Adrenal gland (tissue), 5 donors: ENCODE results near the gene ZCCHC8.

Source experiments
- POLR2A ChIP-seq, 2 donors: fragments of 450-650 bp; IDR thresholded peaks; one replicate each; pipeline ENCODE4 v1.6.1; 2017; ENCODE audit warnings: antibody characterized with exemption in 2 of 2, mild to moderate bottlenecking in 2 of 2, moderate library complexity in 1 of 2
- TF ChIP-seq, protein P1 (sequence below), 6 experiments: fragments of 450-650 bp in 4 of 6; fragments of 200-600 bp in 2 of 6; sonication (generic) in 1 of 6; IDR thresholded peaks; 1 replicate in 5 of 6; 2 replicates in 1 of 6; pipeline versions ENCODE4 v1.5.1 to v1.8.0; 2016 to 2021; ENCODE audit warnings: antibody characterized with exemption in 6 of 6, mild to moderate bottlenecking in 2 of 6, moderate library complexity in 1 of 6
- donor health status: DM: no; HTN: no; CAD: no.

DNA sequence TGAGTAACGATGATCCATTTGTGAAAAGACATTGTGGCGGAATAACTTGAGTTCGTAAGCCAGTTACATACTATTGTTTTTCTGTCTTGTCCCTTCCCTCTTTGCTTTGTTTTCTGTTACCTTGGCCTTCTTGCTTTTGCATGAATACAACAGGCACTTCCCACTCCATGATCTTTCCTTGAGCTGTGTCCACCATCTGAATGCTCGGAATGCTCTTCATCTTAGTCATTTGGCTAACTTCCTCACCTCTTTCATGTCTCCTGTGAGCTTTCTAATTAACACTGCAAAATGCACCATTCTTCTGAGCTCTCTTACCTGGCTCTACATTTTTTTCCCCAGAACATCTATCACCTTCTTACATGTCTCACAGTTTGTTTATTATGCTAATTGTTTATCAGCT, 36.3 kb upstream of the ZCCHC8 start:
- no peak for TF ChIP-seq POLR2A (IDR thresholded peaks at IDR 0.05)
- TF ChIP-seq, protein P1, sequence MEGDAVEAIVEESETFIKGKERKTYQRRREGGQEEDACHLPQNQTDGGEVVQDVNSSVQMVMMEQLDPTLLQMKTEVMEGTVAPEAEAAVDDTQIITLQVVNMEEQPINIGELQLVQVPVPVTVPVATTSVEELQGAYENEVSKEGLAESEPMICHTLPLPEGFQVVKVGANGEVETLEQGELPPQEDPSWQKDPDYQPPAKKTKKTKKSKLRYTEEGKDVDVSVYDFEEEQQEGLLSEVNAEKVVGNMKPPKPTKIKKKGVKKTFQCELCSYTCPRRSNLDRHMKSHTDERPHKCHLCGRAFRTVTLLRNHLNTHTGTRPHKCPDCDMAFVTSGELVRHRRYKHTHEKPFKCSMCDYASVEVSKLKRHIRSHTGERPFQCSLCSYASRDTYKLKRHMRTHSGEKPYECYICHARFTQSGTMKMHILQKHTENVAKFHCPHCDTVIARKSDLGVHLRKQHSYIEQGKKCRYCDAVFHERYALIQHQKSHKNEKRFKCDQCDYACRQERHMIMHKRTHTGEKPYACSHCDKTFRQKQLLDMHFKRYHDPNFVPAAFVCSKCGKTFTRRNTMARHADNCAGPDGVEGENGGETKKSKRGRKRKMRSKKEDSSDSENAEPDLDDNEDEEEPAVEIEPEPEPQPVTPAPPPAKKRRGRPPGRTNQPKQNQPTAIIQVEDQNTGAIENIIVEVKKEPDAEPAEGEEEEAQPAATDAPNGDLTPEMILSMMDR (IDR thresholded peaks at IDR 0.05): no peak
